ENCODE results near the gene ERG. TPM values are rescaled to one million over a fixed set of nuclear protein-coding genes. Genes with fewer than 3 reads are reported as not detected.

The ERG gene, protein sequence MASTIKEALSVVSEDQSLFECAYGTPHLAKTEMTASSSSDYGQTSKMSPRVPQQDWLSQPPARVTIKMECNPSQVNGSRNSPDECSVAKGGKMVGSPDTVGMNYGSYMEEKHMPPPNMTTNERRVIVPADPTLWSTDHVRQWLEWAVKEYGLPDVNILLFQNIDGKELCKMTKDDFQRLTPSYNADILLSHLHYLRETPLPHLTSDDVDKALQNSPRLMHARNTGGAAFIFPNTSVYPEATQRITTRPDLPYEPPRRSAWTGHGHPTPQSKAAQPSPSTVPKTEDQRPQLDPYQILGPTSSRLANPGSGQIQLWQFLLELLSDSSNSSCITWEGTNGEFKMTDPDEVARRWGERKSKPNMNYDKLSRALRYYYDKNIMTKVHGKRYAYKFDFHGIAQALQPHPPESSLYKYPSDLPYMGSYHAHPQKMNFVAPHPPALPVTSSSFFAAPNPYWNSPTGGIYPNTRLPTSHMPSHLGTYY
- not detected for polyA plus RNA-seq (2012; ENCODE audit: low read depth, missing spikeins)

- no peak for TF ChIP-seq PAX5 (IDR thresholded peaks at IDR 0.05; ENCODE audit: insufficient read depth, low read length, severe bottlenecking)
- FAIRE-seq (no peak), DNase-seq (ENCODE audit: insufficient read length, low spot score) (no peak)
Measured at GRCh38 chr21:38498057-38498833, at the start of gene ERG. TSS of gene ERG (minus strand) at chr21:38498477. CDS start at chr21:38498380, 97 bp downstream.

- no peak for FAIRE-seq
- TF ChIP-seq POU2F2 (IDR thresholded peaks at IDR 0.05; ENCODE audit: low read depth, low read length) (no peak), TAF1 (IDR thresholded peaks at IDR 0.05; ENCODE audit: low read depth, low read length) (no peak), SPI1 (IDR thresholded peaks at IDR 0.05; ENCODE audit: low read depth, low read length) (no peak), POLR2AphosphoS5 (IDR thresholded peaks at IDR 0.05; ENCODE audit: low read depth, low read length) (no peak), PAX5 (IDR thresholded peaks at IDR 0.05; ENCODE audit: insufficient read depth, low read length, severe bottlenecking) (no peak), POLR2A (IDR thresholded peaks at IDR 0.05; ENCODE audit: low read depth, low read length) (no peak)
- no peak for DNase-seq (ENCODE audit: insufficient read length, low spot score)
Measured at GRCh38 chr21:38544661-38545060, 46.4 kb upstream of the ERG start.

DNA sequence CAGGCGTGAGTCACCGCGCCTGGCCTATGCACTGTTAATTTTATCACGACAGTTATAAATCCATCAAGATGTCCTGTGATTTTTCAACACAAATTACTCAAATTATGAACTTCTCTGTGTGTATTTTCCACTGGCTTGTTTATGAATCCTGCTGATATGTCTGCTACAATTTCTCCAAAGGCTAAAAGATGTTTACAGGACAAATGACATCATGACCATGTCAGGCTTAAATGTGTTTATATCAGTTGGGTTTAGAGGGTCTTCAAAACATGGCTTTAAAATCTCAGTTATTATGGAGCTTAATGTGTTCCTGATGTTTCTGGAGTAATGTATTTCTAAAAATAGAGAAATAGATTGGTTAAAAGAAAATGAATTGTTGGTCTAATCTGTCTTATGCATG is 44.0 kb upstream of the ERG start:
- TF ChIP-seq POLR2A (IDR thresholded peaks at IDR 0.05; ENCODE audit: low read depth, low read length) (no peak), POLR2AphosphoS5 (IDR thresholded peaks at IDR 0.05; ENCODE audit: low read depth, low read length) (no peak), PAX5 (IDR thresholded peaks at IDR 0.05; ENCODE audit: insufficient read depth, low read length, severe bottlenecking) (no peak), POU2F2 (IDR thresholded peaks at IDR 0.05; ENCODE audit: low read depth, low read length) (no peak), TAF1 (IDR thresholded peaks at IDR 0.05; ENCODE audit: low read depth, low read length) (no peak)
- DNase-seq (ENCODE audit: insufficient read length, low spot score) (no peak), FAIRE-seq (no peak)

GRCh38 chr21:38538353-38538752 is 40.1 kb upstream of the ERG start:
- FAIRE-seq (no peak), DNase-seq (ENCODE audit: insufficient read length, low spot score) (no peak)
- TF ChIP-seq TAF1 (IDR thresholded peaks at IDR 0.05; ENCODE audit: low read depth, low read length) = no peak
- TF ChIP-seq SPI1 (IDR thresholded peaks at IDR 0.05; ENCODE audit: low read depth, low read length) = no peak
- TF ChIP-seq POLR2A (IDR thresholded peaks at IDR 0.05; ENCODE audit: low read depth, low read length) = no peak
- no peak for TF ChIP-seq POLR2AphosphoS5 (IDR thresholded peaks at IDR 0.05; ENCODE audit: low read depth, low read length)
- no peak for TF ChIP-seq POU2F2 (IDR thresholded peaks at IDR 0.05; ENCODE audit: low read depth, low read length)
- TF ChIP-seq PAX5 (IDR thresholded peaks at IDR 0.05; ENCODE audit: insufficient read depth, low read length, severe bottlenecking) = no peak

- FAIRE-seq (no peak), DNase-seq (ENCODE audit: insufficient read length, low spot score) (no peak)
- no peak for TF ChIP-seq POLR2AphosphoS5 (IDR thresholded peaks at IDR 0.05; ENCODE audit: low read depth, low read length)
- TF ChIP-seq PAX5 (IDR thresholded peaks at IDR 0.05; ENCODE audit: insufficient read depth, low read length, severe bottlenecking) = no peak
- no peak for TF ChIP-seq SPI1 (IDR thresholded peaks at IDR 0.05; ENCODE audit: low read depth, low read length)
- no peak for TF ChIP-seq POU2F2 (IDR thresholded peaks at IDR 0.05; ENCODE audit: low read depth, low read length)
- TF ChIP-seq TAF1 (IDR thresholded peaks at IDR 0.05; ENCODE audit: low read depth, low read length) = no peak
- TF ChIP-seq POLR2A (IDR thresholded peaks at IDR 0.05; ENCODE audit: low read depth, low read length) = no peak
Measured at GRCh38 chr21:38534591-38534990, 36.3 kb upstream of the ERG start.

GRCh38 chr21:38533887-38534286 is 35.6 kb upstream of the ERG start:
- FAIRE-seq (no peak), DNase-seq (ENCODE audit: insufficient read length, low spot score) (no peak)
- no peak for TF ChIP-seq PAX5 (IDR thresholded peaks at IDR 0.05; ENCODE audit: insufficient read depth, low read length, severe bottlenecking)

DNA sequence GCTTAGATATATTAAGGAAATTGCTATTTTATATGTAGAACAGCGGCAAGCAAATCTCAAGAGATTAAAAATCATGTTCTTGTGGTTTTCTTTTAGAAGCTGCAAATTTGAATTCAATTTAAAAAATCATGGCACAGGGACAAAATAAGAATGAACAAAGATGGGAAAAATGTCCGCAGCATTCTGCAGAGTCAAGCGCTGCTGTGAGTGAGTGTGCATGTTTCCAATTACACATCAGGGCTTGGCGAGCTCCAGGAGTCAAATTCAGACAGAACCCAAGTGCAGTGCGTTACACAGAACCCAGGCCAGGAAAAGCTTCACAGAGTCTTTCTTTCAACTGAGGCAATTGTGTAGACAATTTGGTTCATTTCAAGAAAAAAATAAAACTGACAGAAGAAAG is 33.3 kb upstream of the ERG start:
- FAIRE-seq (no peak), DNase-seq (ENCODE audit: insufficient read length, low spot score) (no peak)
- TF ChIP-seq TAF1 (IDR thresholded peaks at IDR 0.05; ENCODE audit: low read depth, low read length) (no peak), POU2F2 (IDR thresholded peaks at IDR 0.05; ENCODE audit: low read depth, low read length) (no peak), SPI1 (IDR thresholded peaks at IDR 0.05; ENCODE audit: low read depth, low read length) (no peak), PAX5 (IDR thresholded peaks at IDR 0.05; ENCODE audit: insufficient read depth, low read length, severe bottlenecking) (no peak), POLR2AphosphoS5 (IDR thresholded peaks at IDR 0.05; ENCODE audit: low read depth, low read length) (no peak), POLR2A (IDR thresholded peaks at IDR 0.05; ENCODE audit: low read depth, low read length) (no peak)

- no peak for FAIRE-seq
- TF ChIP-seq POU2F2 (IDR thresholded peaks at IDR 0.05; ENCODE audit: low read depth, low read length) (no peak), SPI1 (IDR thresholded peaks at IDR 0.05; ENCODE audit: low read depth, low read length) (no peak), POLR2A (IDR thresholded peaks at IDR 0.05; ENCODE audit: low read depth, low read length) (no peak), TAF1 (IDR thresholded peaks at IDR 0.05; ENCODE audit: low read depth, low read length) (no peak), PAX5 (IDR thresholded peaks at IDR 0.05; ENCODE audit: insufficient read depth, low read length, severe bottlenecking) (no peak), POLR2AphosphoS5 (IDR thresholded peaks at IDR 0.05; ENCODE audit: low read depth, low read length) (no peak)
- no peak for DNase-seq (ENCODE audit: insufficient read length, low spot score)
Measured at GRCh38 chr21:38531039-38531541, 32.8 kb upstream of the ERG start.

- FAIRE-seq (no peak), DNase-seq (ENCODE audit: insufficient read length, low spot score) (no peak)
- TF ChIP-seq PAX5 (IDR thresholded peaks at IDR 0.05; ENCODE audit: insufficient read depth, low read length, severe bottlenecking) = no peak
- no peak for TF ChIP-seq SPI1 (IDR thresholded peaks at IDR 0.05; ENCODE audit: low read depth, low read length)
- no peak for TF ChIP-seq POLR2A (IDR thresholded peaks at IDR 0.05; ENCODE audit: low read depth, low read length)
- TF ChIP-seq TAF1 (IDR thresholded peaks at IDR 0.05; ENCODE audit: low read depth, low read length) = no peak
- no peak for TF ChIP-seq POU2F2 (IDR thresholded peaks at IDR 0.05; ENCODE audit: low read depth, low read length)
- TF ChIP-seq POLR2AphosphoS5 (IDR thresholded peaks at IDR 0.05; ENCODE audit: low read depth, low read length) = no peak
Measured at GRCh38 chr21:38527737-38528136, 29.5 kb upstream of the ERG start.
